Measurements from ENCODE around the gene PPP2R5A.

- TF ChIP-seq CTCF (IDR thresholded peaks at IDR 0.05), result no peak
- TF ChIP-seq POLR2AphosphoS5 (IDR thresholded peaks at IDR 0.05), result no peak
- TF ChIP-seq EP300 (IDR thresholded peaks at IDR 0.05; ENCODE audit: low read depth), result no peak
- TF ChIP-seq POLR2A (IDR thresholded peaks at IDR 0.05), result no peak
Measured at GRCh38 chr1:212302745-212303383, 17.7 kb downstream of the PPP2R5A start.
